B cell (primary cell): Measurements from ENCODE around the gene KIAA0753. TPM values are rescaled to one million over a fixed set of nuclear protein-coding genes. Genes with fewer than 3 reads are reported as not detected.

ENCODE experiments used
- ATAC-seq: fragments of 200-7000 bp; cut with Tn5 transposase; one replicate; pipeline ENCODE4 v1.10.0; 2021; ENCODE audit warnings: low read depth, mild to moderate bottlenecking, moderate number of reproducible peaks, moderate library complexity
- CTCF ChIA-PET: fragments of 350-600 bp; sonication (Branson Sonifier 250); formaldehyde crosslinking; loops from one replicate; lab custom pipeline; 2021; ENCODE audit warnings: antibody characterized with exemption, inconsistent platforms; lab: Charles Lee
- POLR2A ChIA-PET: fragments of 350-600 bp; sonication (Branson Sonifier 250); formaldehyde crosslinking; loops from one replicate; lab custom pipeline; 2021; ENCODE audit warnings: antibody characterized with exemption; lab: Charles Lee
- DNase-seq: peaks from one replicate; pipeline ENCODE4 v3.0.0; 2013
- H2AFZ ChIP-seq: 2 replicates; pipeline ENCODE4 v1.6.1; 2012; ENCODE audit warnings: mild to moderate bottlenecking, low read depth, low read length; ENCODE audit not compliant: insufficient read depth, poor library complexity, severe bottlenecking
- H3K27ac ChIP-seq, 2 donors: 1 replicate in 1 of 2; 2 replicates in 1 of 2; pipeline ENCODE4 v1.5.1; 2012 to 2013; ENCODE audit warnings: low read length in 2 of 2, mild to moderate bottlenecking in 2 of 2, moderate library complexity in 1 of 2
- H3K27me3 ChIP-seq, 4 experiments: fragments of 200-600 bp in 1 of 4; sonication (generic) in 1 of 4; replicated peaks in 1 of 4; 1 replicate in 2 of 4; 2 replicates in 2 of 4; pipeline versions ENCODE4 v1.6.1 to v1.7.0; 2013 to 2016; ENCODE audit warnings: low read length in 3 of 4, mild to moderate bottlenecking in 2 of 4, mixed read lengths in 1 of 4, moderate library complexity in 1 of 4; ENCODE audit not compliant: insufficient read depth in 4 of 4, control insufficient read depth in 3 of 4; ENCODE audit errors: control extremely low read depth in 1 of 4
- H3K36me3 ChIP-seq, 2 experiments: replicated peaks in 1 of 2; 1 replicate in 1 of 2; 2 replicates in 1 of 2; pipeline versions ENCODE4 v1.6.1 to v1.7.1; 2013; ENCODE audit warnings: low read length in 1 of 2; ENCODE audit not compliant: insufficient read depth in 2 of 2, control insufficient read depth in 1 of 2; ENCODE audit errors: control extremely low read depth in 1 of 2, extremely low read depth in 1 of 2
- H3K4me1 ChIP-seq, 2 donors: fragments of 200-600 bp in 1 of 2; sonication (generic) in 1 of 2; 1 replicate in 1 of 2; 2 replicates in 1 of 2; pipeline versions ENCODE4 v1.5.1 to v1.6.1; 2013 to 2017; ENCODE audit warnings: low read length in 2 of 2; ENCODE audit not compliant: control insufficient read depth in 2 of 2, insufficient read depth in 2 of 2
- H3K4me2 ChIP-seq: replicated peaks from 2 replicates; pipeline ENCODE3; 2012; ENCODE audit warnings: mild to moderate bottlenecking, low read depth, low read length; ENCODE audit not compliant: poor library complexity, severe bottlenecking
- H3K4me3 ChIP-seq, 5 experiments: fragments of 200-600 bp in 1 of 5; sonication (generic) in 1 of 5; 1 replicate in 3 of 5; 2 replicates in 2 of 5; pipeline versions ENCODE4 v1.5.1 to v1.7.0; 2011 to 2016; ENCODE audit warnings: low read length in 4 of 5, mild to moderate bottlenecking in 4 of 5, low read depth in 2 of 5, control low read depth in 1 of 5, moderate library complexity in 1 of 5; ENCODE audit not compliant: insufficient read depth in 1 of 5; ENCODE audit errors: control extremely low read depth in 1 of 5, extremely low read depth in 1 of 5
- H3K79me2 ChIP-seq: fragments of 200-600 bp; sonication (generic); one replicate; pipeline ENCODE4 v1.6.0; 2016; ENCODE audit warnings: low read length; ENCODE audit not compliant: control insufficient read depth, insufficient read depth
- H3K9ac ChIP-seq: fragments of 200-600 bp; sonication (generic); 2 replicates; pipeline ENCODE4 v1.6.1; 2017; ENCODE audit warnings: mild to moderate bottlenecking, low read length, moderate library complexity
- H3K9me3 ChIP-seq, 3 donors: one replicate each; pipeline versions ENCODE4 v1.6.1 to v1.7.1; 2013; ENCODE audit warnings: low read length in 2 of 3; ENCODE audit not compliant: control insufficient read depth in 2 of 3, insufficient read depth in 1 of 3; ENCODE audit errors: control extremely low read depth in 1 of 3
- H4K20me1 ChIP-seq: 2 replicates; pipeline ENCODE4 v1.6.0; 2012; ENCODE audit warnings: mild to moderate bottlenecking, low read length; ENCODE audit not compliant: insufficient read depth, control insufficient read depth, poor library complexity, severe bottlenecking
- H3K27ac Mint-ChIP-seq: one replicate; pipeline ENCODE4 v1.8.0; 2021; ENCODE audit warnings: mixed read lengths
- H3K27me3 Mint-ChIP-seq: one replicate; pipeline ENCODE4 v1.8.0; 2021; ENCODE audit warnings: mixed read lengths
- H3K4me1 Mint-ChIP-seq: one replicate; pipeline ENCODE4 v1.8.0; 2021; ENCODE audit warnings: mixed read lengths
- H3K4me3 Mint-ChIP-seq: one replicate; pipeline ENCODE4 v1.8.0; 2021; ENCODE audit warnings: mixed read lengths
- H3K9me3 Mint-ChIP-seq: one replicate; pipeline ENCODE4 v1.8.0; 2022; ENCODE audit warnings: mixed read lengths; ENCODE audit not compliant: insufficient read depth
- EZH2 ChIP-seq: IDR thresholded peaks from 2 replicates; pipeline ENCODE4 v1.6.1; 2012; ENCODE audit warnings: borderline replicate concordance, low read depth, mild to moderate bottlenecking, moderate library complexity, low read length; ENCODE audit not compliant: insufficient read depth, poor library complexity, severe bottlenecking
- WGBS: methylation state at CpG from one replicate; pipeline ENCODE4 v1.1.5; 2013; ENCODE audit warnings: missing lambda C conversion rate; ENCODE audit not compliant: insufficient coverage; 5-methylcytosine and 5-hydroxymethylcytosine counted together
- intact Hi-C: fragments of 100-400 bp; cut with micrococcal nuclease; formaldehyde crosslinking; loops from one replicate; pipeline ENCODE4 v1.10.0; 2022
- polyA plus RNA-seq: library from polyadenylated mRNA; depleted of rRNA; stranded (reverse); fragments of >200 nt; gene quantifications from 2 replicates; pipeline ENCODE4 v1.2.3, GENCODE V29; 2012
- total RNA-seq, 2 donors: library from RNA; stranded (reverse); fragments of 120-200 nt in 1 of 2; gene quantifications; 1 replicate in 1 of 2; 2 replicates in 1 of 2; pipeline versions ENCODE4 v1.2.3 to v1.2.4, GENCODE V29; 2013 to 2022
- TF ChIP-seq, protein P1 (sequence below): fragments of 200-600 bp; IDR thresholded peaks from one replicate; pipeline ENCODE4 v1.8.0; 2022; ENCODE audit warnings: antibody characterized with exemption, mild to moderate bottlenecking

The KIAA0753 gene
- total and polyA plus RNA-seq, 2 donors (not counting 1 experiment from before 2014, with no cell fraction given): 6.3 to 29.1 TPM

DNA sequence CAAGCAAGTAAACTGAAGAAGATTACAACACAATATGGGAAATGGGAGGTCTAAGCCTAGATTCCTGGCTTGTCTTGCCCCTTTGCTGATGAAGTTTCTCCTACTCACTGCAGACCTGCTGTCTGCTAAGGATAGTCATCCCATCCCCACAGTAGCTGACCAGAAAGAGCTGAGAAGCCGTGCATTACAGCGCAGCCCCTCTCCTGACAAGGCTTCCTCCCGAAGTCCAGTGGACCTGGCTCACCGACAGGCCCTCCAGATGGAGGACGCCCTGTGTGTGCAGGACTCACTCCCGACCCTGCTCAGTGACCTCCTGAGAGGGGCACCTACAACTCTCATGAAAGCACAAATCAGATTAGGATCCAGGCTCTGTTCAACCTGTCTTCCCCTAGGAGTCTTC is 35.4 kb downstream of the KIAA0753 start:
- Histone ChIP-seq H3K9ac (no peak overlapping the region), H3K4me1 (peaks cover 0 to under 1% of the 10 kb centered on the region in 2 donors), H4K20me1 (no peaks in the 10 kb centered on the region), H3K36me3 (peaks cover 5 to 53% of the 10 kb centered on the region in 2 experiments), H3K9me3 (no peaks in the 10 kb centered on the region), H3K27ac (no peak overlapping the region), H2AFZ (no peak overlapping the region), H3K4me3 (no peak overlapping the region), H3K4me2 (no peak overlapping the region), H3K27me3 (no peaks in the 10 kb centered on the region), H3K79me2 (no peaks in the 10 kb centered on the region)
- no peak overlapping the region for H3K4me3 Mint-ChIP-seq
- CTCF ChIA-PET: no interaction called here
- 100% methylated on average over 6 of the region's 6 CpGs for whole genome bisulfite sequencing
- intact Hi-C loops: no loop called here
- no peak for ATAC-seq
- TF ChIP-seq, protein P1, sequence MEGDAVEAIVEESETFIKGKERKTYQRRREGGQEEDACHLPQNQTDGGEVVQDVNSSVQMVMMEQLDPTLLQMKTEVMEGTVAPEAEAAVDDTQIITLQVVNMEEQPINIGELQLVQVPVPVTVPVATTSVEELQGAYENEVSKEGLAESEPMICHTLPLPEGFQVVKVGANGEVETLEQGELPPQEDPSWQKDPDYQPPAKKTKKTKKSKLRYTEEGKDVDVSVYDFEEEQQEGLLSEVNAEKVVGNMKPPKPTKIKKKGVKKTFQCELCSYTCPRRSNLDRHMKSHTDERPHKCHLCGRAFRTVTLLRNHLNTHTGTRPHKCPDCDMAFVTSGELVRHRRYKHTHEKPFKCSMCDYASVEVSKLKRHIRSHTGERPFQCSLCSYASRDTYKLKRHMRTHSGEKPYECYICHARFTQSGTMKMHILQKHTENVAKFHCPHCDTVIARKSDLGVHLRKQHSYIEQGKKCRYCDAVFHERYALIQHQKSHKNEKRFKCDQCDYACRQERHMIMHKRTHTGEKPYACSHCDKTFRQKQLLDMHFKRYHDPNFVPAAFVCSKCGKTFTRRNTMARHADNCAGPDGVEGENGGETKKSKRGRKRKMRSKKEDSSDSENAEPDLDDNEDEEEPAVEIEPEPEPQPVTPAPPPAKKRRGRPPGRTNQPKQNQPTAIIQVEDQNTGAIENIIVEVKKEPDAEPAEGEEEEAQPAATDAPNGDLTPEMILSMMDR: no peak
- no peak for TF ChIP-seq EZH2
- H3K9me3 Mint-ChIP-seq: no peaks in the 10 kb centered on the region
- no peak for DNase-seq
- no peaks in the 10 kb centered on the region for H3K27me3 Mint-ChIP-seq
- H3K27ac Mint-ChIP-seq: no peak overlapping the region
- H3K4me1 Mint-ChIP-seq: peaks cover under 1% of the 10 kb centered on the region
- POLR2A ChIA-PET: no interaction called here

DNA sequence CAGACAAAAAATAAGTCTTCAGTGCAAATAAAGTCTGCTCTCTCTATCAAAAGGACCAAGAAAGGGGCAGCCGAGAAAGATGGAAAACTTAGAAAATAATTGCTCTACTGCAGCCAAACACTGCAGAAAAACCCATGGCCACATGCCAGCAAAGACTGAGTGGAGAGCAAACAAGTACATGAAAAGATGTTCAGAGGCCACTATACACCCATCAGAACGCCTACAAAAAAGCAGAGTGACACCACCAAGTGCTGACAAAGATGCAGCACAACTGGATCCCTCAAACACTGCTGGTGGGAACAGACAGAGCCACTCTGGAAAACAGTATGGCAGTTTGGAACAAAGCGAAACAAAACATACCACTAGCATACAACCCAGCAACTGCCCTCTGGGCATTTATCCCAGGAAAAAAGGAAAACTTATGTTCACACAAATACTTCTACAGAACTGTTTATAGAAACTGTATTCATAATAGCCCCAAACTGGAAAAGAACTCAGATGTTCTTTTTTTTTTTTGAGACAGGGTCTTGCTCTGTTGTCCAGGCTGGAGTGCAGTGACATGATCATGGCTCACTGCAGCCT is 36.7 kb downstream of the KIAA0753 start:
- no peaks in the 10 kb centered on the region for H4K20me1 ChIP-seq
- H3K4me3 Mint-ChIP-seq: no peak overlapping the region
- TF ChIP-seq, protein P1: no peak
- no peak for TF ChIP-seq EZH2
- H2AFZ ChIP-seq: no peak overlapping the region
- H3K36me3 ChIP-seq: peaks cover 5 to 41% of the 10 kb centered on the region in 2 experiments
- ChIA-PET POLR2A (no interaction called here), CTCF (no interaction called here)
- H3K9me3 Mint-ChIP-seq: no peaks in the 10 kb centered on the region
- no peak overlapping the region for H3K4me3 ChIP-seq
- 96% methylated on average over 3 of the region's 3 CpGs for WGBS
- H3K27me3 ChIP-seq: no peaks in the 10 kb centered on the region
- H3K27me3 Mint-ChIP-seq: no peaks in the 10 kb centered on the region
- peaks cover 11 to 12% of the 10 kb centered on the region in 2 donors for H3K4me1 ChIP-seq
- DNase-seq: no peak
- H3K4me1 Mint-ChIP-seq: peaks cover 13% of the 10 kb centered on the region
- intact Hi-C loops: no loop called here
- H3K4me2 ChIP-seq: no peak overlapping the region
- H3K9me3 ChIP-seq: no peaks in the 10 kb centered on the region
- H3K79me2 ChIP-seq: no peaks in the 10 kb centered on the region
- H3K9ac ChIP-seq: no peak overlapping the region
- no peak overlapping the region for H3K27ac ChIP-seq
- no peak for ATAC-seq
- H3K27ac Mint-ChIP-seq: no peak overlapping the region
